WERI-Rb-1 (cell line): ENCODE data around the gene TGFB1.

ENCODE experiments used
- DNase-seq: peaks from one replicate; pipeline ENCODE4 v3.0.0-alpha.2; 2020
- H3K27ac ChIP-seq: fragments of 250-450 bp; sonication (Bioruptor Pico); 2 replicates; pipeline ENCODE4 v1.5.1; 2020; ENCODE audit warnings: mild to moderate bottlenecking, moderate library complexity
- H3K27me3 ChIP-seq: fragments of 250-450 bp; sonication (Bioruptor Pico); 2 replicates; pipeline ENCODE4 v1.5.1; 2021; ENCODE audit warnings: mild to moderate bottlenecking, low read depth, moderate library complexity; ENCODE audit not compliant: insufficient read depth, severe bottlenecking
- H3K36me3 ChIP-seq: fragments of 250-450 bp; sonication (Bioruptor Pico); 2 replicates; pipeline ENCODE4 v1.5.1; 2020; ENCODE audit warnings: mild to moderate bottlenecking, moderate library complexity
- H3K4me3 ChIP-seq: 2 replicates; pipeline ENCODE4 v1.5.1; 2011; ENCODE audit warnings: low read depth, mild to moderate bottlenecking, control low read depth, low read length
- H3K9me3 ChIP-seq: fragments of 250-450 bp; sonication (Bioruptor Pico); 2 replicates; pipeline ENCODE4 v1.5.1; 2021; ENCODE audit warnings: mild to moderate bottlenecking, moderate library complexity; ENCODE audit not compliant: severe bottlenecking
- CTCF ChIP-seq: IDR thresholded peaks from 2 replicates; pipeline ENCODE4 v1.5.1; 2011; ENCODE audit warnings: low read depth, mild to moderate bottlenecking, control low read depth, inconsistent platforms, low read length

TGFB1 gene

GRCh38 chr19:41344162-41344561 lies 9.6 kb downstream of the TGFB1 start:
- Histone ChIP-seq H3K36me3 (no peaks in the 10 kb centered on the region; the same call in 1 of the 2 replicates), H3K4me3 (no peak overlapping the region), H3K27ac (no peak overlapping the region), H3K9me3 (no peaks in the 10 kb centered on the region), H3K27me3 (no peaks in the 10 kb centered on the region)
- no peak for TF ChIP-seq CTCF
- DNase-seq, result no peak

GRCh38 chr19:41341669-41342490 lies 11.8 kb downstream of the TGFB1 start:
- H3K27me3 ChIP-seq, result no peaks in the 10 kb centered on the region
- peak; percentile 32; the same call in 1 of the 2 replicates for TF ChIP-seq CTCF
- no peak overlapping the region for H3K27ac ChIP-seq
- no peaks in the 10 kb centered on the region; the same call in 1 of the 2 replicates for H3K36me3 ChIP-seq
- no peak overlapping the region for H3K4me3 ChIP-seq
- H3K9me3 ChIP-seq, result no peaks in the 10 kb centered on the region
- no peak for DNase-seq

- Histone ChIP-seq H3K4me3 (no peak overlapping the region), H3K27ac (no peak overlapping the region), H3K27me3 (no peaks in the 10 kb centered on the region), H3K9me3 (no peaks in the 10 kb centered on the region), H3K36me3 (no peaks in the 10 kb centered on the region)
- DNase-seq, result no peak
- no peak for TF ChIP-seq CTCF
These were observed 13.8 kb downstream of the TGFB1 start for GRCh38 chr19:41339936-41340335.

GRCh38 chr19:41335467-41335866 lies 18.3 kb downstream of the TGFB1 start:
- DNase-seq, result no peak
- Histone ChIP-seq H3K36me3 (no peaks in the 10 kb centered on the region), H3K9me3 (no peaks in the 10 kb centered on the region), H3K27me3 (no peaks in the 10 kb centered on the region), H3K27ac (no peak overlapping the region), H3K4me3 (no peak overlapping the region)
- TF ChIP-seq CTCF, result no peak

GRCh38 chr19:41334793-41335192 lies 18.9 kb downstream of the TGFB1 start:
- no peak for TF ChIP-seq CTCF
- Histone ChIP-seq H3K36me3 (no peaks in the 10 kb centered on the region), H3K27me3 (no peaks in the 10 kb centered on the region), H3K27ac (no peak overlapping the region), H3K4me3 (no peak overlapping the region), H3K9me3 (no peaks in the 10 kb centered on the region)
- no peak for DNase-seq

GRCh38 chr19:41332468-41332867 lies 21.3 kb downstream of the TGFB1 start:
- H3K27ac ChIP-seq, result no peak overlapping the region

More at GRCh38 chr19:41332468-41332867, 21.3 kb downstream of the TGFB1 start:
- no peak for DNase-seq
- H3K9me3 ChIP-seq, result no peaks in the 10 kb centered on the region
- H3K4me3 ChIP-seq, result no peak overlapping the region
- H3K27me3 ChIP-seq, result no peaks in the 10 kb centered on the region
- H3K36me3 ChIP-seq, result no peaks in the 10 kb centered on the region
- no peak for TF ChIP-seq CTCF
